Inflammatory macrophage treated with lipopolysaccharide for 1 hour (primary cell): ENCODE data around the gene STRIP1.

Experiments
- DNase-seq, 2 donors: peaks; one replicate each; pipeline ENCODE4 v3.0.0-alpha.2; 2020 to 2022

Gene STRIP1

DNA sequence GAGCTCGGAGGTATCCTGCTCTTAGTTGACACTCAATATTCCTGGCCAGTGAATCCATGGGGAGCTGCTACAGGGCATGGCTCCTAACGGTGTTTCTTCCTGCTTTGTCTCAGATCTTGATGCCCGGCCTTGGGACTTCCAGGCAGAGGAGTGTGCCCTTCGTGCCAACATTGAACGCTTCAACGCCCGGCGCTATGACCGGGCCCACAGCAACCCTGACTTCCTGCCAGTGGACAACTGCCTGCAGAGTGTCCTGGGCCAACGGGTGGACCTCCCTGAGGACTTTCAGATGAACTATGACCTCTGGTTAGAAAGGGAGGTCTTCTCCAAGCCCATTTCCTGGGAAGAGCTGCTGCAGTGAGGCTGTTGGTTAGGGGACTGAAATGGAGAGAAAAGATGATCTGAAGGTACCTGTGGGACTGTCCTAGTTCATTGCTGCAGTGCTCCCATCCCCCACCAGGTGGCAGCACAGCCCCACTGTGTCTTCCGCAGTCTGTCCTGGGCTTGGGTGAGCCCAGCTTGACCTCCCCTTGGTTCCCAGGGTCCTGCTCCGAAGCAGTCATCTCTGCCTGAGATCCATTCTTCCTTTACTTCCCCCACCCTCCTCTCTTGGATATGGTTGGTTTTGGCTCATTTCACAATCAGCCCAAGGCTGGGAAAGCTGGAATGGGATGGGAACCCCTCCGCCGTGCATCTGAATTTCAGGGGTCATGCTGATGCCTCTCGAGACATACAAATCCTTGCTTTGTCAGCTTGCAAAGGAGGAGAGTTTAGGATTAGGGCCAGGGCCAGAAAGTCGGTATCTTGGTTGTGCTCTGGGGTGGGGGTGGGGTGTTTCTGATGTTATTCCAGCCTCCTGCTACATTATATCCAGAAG is 19.4 kb downstream of the STRIP1 start:
- peak in 1 of 2 donors; percentile 81 for DNase-seq

GRCh38 chr1:110055493-110056284 is 21.3 kb downstream of the STRIP1 start:
- no peak for DNase-seq

DNA sequence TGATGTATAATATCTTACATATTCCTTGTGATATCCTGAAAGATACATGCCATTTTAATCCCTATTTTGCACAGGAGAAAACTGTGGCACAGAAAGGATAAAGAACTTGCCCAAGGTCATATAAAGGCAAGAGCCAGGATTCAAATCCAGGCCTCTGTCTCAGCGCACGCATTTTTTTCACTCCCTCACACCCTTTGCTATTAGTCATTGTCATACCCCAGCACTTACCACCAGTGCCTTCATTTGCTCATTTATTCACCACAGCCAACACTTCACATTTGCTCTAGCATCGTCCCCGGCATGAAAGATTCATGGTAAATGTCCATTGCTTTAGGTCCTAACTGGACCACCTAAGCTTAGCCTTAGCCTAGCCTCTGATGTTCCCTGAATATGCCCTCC is 21.9 kb downstream of the STRIP1 start:
- no peak for DNase-seq

GRCh38 chr1:110056776-110057175 is 22.4 kb downstream of the STRIP1 start:
- DNase-seq: no peak

DNA sequence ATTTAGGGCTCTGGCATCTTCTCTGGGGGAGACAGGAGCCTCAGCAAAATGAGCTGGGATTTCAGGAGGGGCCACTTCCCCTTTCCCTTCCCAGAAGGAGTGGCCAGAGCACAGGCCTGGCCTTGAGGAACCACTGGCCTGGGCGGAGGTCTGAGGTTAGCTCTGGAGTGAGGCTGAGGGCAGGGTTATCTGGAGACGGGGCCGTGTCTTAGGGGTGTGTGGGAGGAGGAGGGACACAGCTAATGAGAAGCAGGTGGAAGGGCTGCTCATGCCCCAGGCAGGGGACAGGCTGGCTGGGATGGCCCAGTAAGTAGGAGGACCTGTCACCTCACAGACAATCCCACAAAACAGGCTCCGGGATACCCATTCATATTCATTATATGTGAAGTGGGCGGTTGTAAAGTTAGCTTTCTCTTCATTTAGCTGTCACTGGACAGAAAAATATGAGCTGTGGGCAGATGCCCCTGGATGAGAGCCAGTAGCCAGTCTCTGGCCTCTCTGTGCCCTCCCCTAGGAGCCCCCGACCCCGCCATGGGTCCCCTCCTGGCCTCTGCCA is 23.6 kb downstream of the STRIP1 start:
- peak; percentile 67 to 69 for DNase-seq

GRCh38 chr1:110058591-110058990 is 24.2 kb downstream of the STRIP1 start:
- no peak for DNase-seq

DNA sequence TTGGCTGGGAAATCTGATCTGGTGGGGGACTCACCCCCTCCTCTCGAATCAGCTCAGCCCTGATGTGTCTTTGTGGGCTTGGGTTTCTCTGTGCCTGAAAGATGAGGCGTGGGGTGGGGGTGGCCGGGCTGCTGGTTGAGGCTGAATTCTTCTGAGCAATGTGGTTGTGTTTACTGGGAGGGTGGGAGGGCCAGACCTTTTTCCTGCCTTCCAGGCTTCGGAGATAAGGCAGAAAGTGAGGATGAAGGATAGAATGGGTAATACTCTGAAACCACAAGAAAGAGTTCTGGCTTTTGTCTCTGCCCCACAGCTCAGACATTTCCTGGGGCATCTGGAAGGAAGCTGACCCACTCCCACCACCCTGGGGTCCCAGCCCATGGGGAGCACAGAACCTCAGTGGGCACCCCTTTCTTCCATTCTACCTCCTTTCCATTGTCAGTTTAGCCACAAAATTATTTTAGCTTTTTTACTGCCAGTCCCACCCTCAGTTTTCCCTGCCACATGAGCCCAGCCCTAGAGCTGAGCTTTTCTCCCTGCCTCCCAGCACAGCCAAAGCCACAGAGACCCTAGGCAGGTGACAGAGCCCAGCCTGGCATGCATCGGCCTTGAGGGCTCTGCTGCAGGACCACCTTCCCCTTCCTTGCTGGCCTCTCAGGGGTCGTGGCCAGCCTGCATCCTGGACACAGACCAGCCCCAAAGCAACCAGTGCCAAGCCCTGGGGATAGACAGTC is 24.9 kb downstream of the STRIP1 start:
- DNase-seq: no peak

DNA sequence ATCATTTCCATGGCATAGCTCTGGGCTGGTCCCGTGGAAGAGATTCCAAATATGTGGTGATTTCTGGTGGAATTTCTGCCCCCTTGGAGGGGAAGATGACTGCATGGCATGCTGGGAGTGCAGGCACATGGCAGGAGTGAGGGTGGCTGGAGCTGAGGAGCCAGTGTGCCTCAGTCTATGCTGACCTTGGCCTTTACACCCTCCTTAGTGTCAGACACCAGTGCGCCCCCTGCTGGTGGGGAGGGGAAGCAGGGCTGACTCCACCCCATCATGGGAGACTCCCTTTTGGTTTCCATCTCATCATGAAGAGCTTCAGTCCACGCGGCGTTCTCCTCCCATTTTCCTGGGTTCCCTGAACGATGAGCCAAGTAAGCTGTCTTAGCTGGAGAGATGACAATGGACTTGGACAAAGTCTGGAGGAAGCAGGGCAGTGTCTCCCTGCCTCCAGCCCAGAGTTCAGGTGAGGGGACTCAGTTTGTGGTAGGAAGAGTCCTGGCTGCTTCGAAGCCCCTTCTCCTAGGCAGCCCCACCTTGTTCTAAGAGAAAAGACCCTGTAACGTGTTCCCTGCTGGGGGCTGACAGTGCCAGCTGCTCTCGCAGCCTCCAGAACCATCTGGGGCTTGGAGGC is 25.7 kb downstream of the STRIP1 start:
- DNase-seq: peak; percentile 53 to 88

DNA sequence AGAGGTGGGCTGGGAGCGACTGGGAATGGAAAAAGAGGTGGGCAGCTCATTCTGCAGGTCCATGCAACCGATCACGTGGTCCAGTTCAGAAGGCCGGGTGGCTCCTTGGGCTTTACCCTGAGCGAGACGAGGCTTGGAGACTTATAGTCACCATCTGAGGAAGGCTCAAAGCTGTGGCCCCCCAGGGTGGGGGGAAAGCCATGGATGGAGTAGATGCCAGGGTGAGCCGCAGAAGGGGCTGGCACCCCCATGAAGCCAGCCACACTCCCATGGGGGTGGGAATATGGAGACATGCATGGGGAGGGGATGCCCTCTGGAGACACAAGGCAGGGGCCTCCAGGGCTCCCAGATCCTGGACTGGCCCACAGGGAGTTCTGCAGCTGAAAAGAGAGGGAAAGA is 26.2 kb downstream of the STRIP1 start:
- DNase-seq: no peak

DNA sequence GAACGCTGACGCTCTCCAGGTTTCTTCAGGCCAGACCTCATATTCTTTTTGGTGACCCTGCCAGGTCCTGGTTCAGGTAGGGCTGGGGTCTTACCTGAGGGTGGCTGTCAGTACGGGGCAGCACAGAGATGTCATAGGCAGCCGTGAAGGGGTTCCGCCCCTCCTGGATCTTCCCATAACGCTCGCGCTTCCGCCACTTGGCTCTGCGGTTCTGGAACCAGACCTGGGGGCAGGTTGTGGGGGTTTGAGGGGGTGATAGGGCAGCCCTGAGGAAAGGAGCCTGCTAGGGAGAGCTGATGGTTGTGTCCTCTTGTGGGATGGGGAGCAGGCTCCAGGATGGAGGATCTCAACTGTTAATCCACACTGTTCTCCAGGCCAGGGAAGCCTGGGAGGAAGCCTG is 26.9 kb downstream of the STRIP1 start:
- no peak for DNase-seq

GRCh38 chr1:110062612-110063011 is 28.2 kb downstream of the STRIP1 start:
- DNase-seq: no peak

DNA sequence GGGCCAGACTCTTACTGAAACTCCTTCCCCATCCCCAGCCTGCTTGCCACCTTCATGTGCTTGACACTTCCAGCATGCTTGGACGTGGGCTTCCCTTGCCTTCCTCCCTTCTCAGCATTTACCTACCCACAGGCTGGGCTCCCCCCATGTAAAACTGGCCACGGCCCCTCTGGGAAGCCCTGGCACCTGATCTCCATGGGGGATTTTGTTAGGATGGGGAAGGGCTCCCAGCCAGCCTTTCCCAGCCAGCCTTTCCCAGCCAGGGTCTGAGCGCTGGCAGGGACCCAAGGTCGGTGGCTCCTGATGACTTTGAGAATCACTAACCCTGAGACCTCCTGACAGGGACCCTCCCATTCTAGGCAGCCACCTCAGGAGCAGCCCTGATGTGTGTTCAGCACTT is 29.4 kb downstream of the STRIP1 start:
- no peak for DNase-seq

- DNase-seq: no peak
Measured at GRCh38 chr1:110064576-110065337, 30.3 kb downstream of the STRIP1 start.

GRCh38 chr1:110065841-110066240 is 31.4 kb downstream of the STRIP1 start:
- DNase-seq: no peak

DNA sequence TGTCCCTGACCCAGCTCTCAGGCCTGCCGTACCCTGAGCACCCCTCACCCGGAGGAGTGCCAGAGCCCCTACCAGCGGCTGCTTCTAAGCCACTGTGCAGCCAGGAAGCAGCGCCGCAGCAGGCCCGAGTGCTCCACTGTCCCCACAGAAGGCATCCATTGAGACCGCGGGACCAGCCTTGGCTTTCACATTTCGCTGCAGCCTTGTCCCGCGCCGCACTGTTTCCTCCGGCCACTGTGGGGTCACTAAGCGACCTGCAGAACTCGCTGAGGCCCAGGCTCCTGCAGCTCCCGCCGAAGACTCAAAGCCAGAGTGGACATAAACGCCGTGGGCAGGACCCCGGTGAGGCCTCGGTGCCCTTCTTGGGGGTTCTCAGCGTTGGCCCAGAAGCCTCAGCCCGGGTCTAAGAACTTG is 33.1 kb downstream of the STRIP1 start:
- no peak for DNase-seq

- DNase-seq: peak in 1 of 2 donors; percentile 27
Measured at GRCh38 chr1:110067893-110068645, 33.6 kb downstream of the STRIP1 start.

- DNase-seq: peak; percentile 12 to 48
Measured at GRCh38 chr1:110068646-110069403, 34.4 kb downstream of the STRIP1 start.

GRCh38 chr1:110069404-110070281 is 35.2 kb downstream of the STRIP1 start:
- DNase-seq: no peak

GRCh38 chr1:110070282-110070669 is 35.9 kb downstream of the STRIP1 start:
- DNase-seq: no peak
